Pancreas (tissue), 10 donors: ENCODE data around the gene DZANK1. TPM values are rescaled to one million over a fixed set of nuclear protein-coding genes. Genes with fewer than 3 reads are reported as not detected.
A peak's percentile ranks its signal among the peaks of the same experiment; 100 is the strongest.

Experiments
- ATAC-seq, 4 donors: fragments of 200-7000 bp; cut with Tn5 transposase; one replicate each; pipeline versions ENCODE4 v1.8.0 to v1.9.1; 2020; ENCODE audit warnings: mild to moderate bottlenecking in 4 of 4, moderate library complexity in 4 of 4
- DNase-seq, 6 donors: peaks; one replicate each; pipeline ENCODE4 v3.0.0-alpha.2; 2020
- FAIRE-seq: peaks from 2 replicates; lab custom pipeline; 2012; peaks lifted over from hg19 to GRCh38; lab: Jason Lieb, UNC
- H3K27ac ChIP-seq, 4 donors: fragments of 200-600 bp; sonication (generic); 1 replicate in 3 of 4; 2 replicates in 1 of 4; pipeline versions ENCODE4 v1.5.0 to v1.8.0; 2020
- H3K27me3 ChIP-seq, 4 donors: fragments of 200-600 bp; one replicate each; pipeline ENCODE4 v1.8.0; 2021
- H3K36me3 ChIP-seq, 3 donors: fragments of 200-600 bp; sonication (generic) in 1 of 3; one replicate each; pipeline versions ENCODE4 v1.5.0 to v1.8.0; 2020 to 2021
- H3K4me1 ChIP-seq, 3 donors: fragments of 200-600 bp; one replicate each; pipeline ENCODE4 v1.8.0; 2021
- H3K4me3 ChIP-seq, 4 donors: fragments of 200-600 bp; sonication (generic) in 2 of 4; one replicate each; pipeline versions ENCODE4 v1.5.0 to v1.8.0; 2020 to 2021
- H3K9me3 ChIP-seq, 4 donors: fragments of 200-600 bp; one replicate each; pipeline ENCODE4 v1.8.0; 2021
- CTCF ChIP-seq, 4 donors: fragments of 200-600 bp; sonication (generic) in 3 of 4; IDR thresholded peaks; one replicate each; pipeline versions ENCODE4 v1.5.0 to v1.8.0; 2021; ENCODE audit warnings: antibody characterized with exemption in 4 of 4
- WGBS, 2 donors: extraction: QIAGEN DNeasy Blood & Tissue Kit; methylation state at CpG; one replicate each; pipeline ENCODE4 v1.1.7; 2013; 5-methylcytosine and 5-hydroxymethylcytosine counted together
- intact Hi-C, 3 donors: fragments of 100-400 bp; cut with DNase I; formaldehyde crosslinking; loops; one replicate each; pipeline versions ENCODE4 v1.11.1 to v1.14.2; 2022
- polyA plus RNA-seq, 2 donors: library from polyadenylated mRNA; stranded (reverse); fragments of 200-250 nt; gene quantifications; one replicate each; pipeline ENCODE4 v1.2.3, GENCODE V29; 2013
- total RNA-seq, 6 donors: library from RNA; stranded (reverse); fragmentation: NEBNext Ultra II Directional in 4 of 6; extraction: Animal tissue kit (Norgen Biotek cat#: 25700) in 4 of 6; gene quantifications; one replicate each; pipeline versions ENCODE4 v1.2.1 to v1.2.4, GENCODE V29; 2021 to 2023
- donor health status: healthy with polysubstance abuse.
- donor health status: DM: no; HTN: no; CAD: no; lungs with moderate emphysema.
- donor health status: DM: no; HTN: no; CAD: no.
- donor health status: control.
- donor health status: control.
- donor health status: Bipolar disorder and iron deficiency.
- donor health status: DM: yes; HTN: yes; CAD: no.
- donor health status: DM: no; HTN: no; CAD: no.
- donor health status: DM: no; HTN: no; CAD: no.
- donor health status: DM: yes; HTN: yes; CAD: no.

The DZANK1 gene
- total RNA-seq (1 to 10 TPM in 2 of 6 donors, under 1 TPM in 4; 0.73 to 1.8 (median 0.95) TPM), polyA plus RNA-seq (1 to 10 TPM; 2.4 to 3.6 TPM)

- ATAC-seq = peak; percentile 99 to 100 (median 100)
- no peaks in the 10 kb centered on the region for H3K27me3 ChIP-seq
These were observed at the start of gene DZANK1, which contains the start of gene POLR3F for GRCh38 chr20:18466894-18467730. Gene DZANK1 (minus strand): TSS chr20:18467030. CDS start chr20:18465358, 1,672 bp downstream. Gene POLR3F (plus strand): TSS chr20:18467390. CDS start chr20:18467507, 117 bp downstream.

GRCh38 chr20:18515973-18516372 lies 49.1 kb upstream of the DZANK1 start:
- H3K4me3 ChIP-seq = no peak overlapping the region
- FAIRE-seq (no peak), DNase-seq (no peak), ATAC-seq (peak in 2 of 4 donors; percentile 45 to 46)
- peaks cover 11 to 28% (median 12%) of the 10 kb centered on the region in 3 donors for H3K36me3 ChIP-seq
- peaks cover 5 to 15% (median 11%) of the 10 kb centered on the region in 3 donors for H3K4me1 ChIP-seq
- H3K27me3 ChIP-seq = no peaks in the 10 kb centered on the region
- no peak overlapping the region for H3K27ac ChIP-seq
- intact Hi-C loops = no loop called here
- TF ChIP-seq CTCF (IDR thresholded peaks at IDR 0.05) = no peak
- no peaks in the 10 kb centered on the region for H3K9me3 ChIP-seq

More at GRCh38 chr20:18466894-18467730, at the start of gene DZANK1, which contains the start of gene POLR3F:
- no peak for TF ChIP-seq CTCF (IDR thresholded peaks at IDR 0.05)
- DNase-seq (peak; percentile 91 to 97 (median 94)), FAIRE-seq (peak; percentile 51)
- Histone ChIP-seq H3K27ac (peak within 1 kb of the TSS; percentile 78 to 88 (median 84)), H3K36me3 (no peaks in the 10 kb centered on the region), H3K9me3 (no peaks in the 10 kb centered on the region), H3K4me1 (peaks cover 8 to 14% (median 8%) of the 10 kb centered on the region in 3 donors), H3K4me3 (peak within 1 kb of the TSS; percentile 73 to 96 (median 88))
- WGBS, 2 donors = 0% methylated on average over 57 of the region's 57 CpGs
- intact Hi-C loops = no loop called here

- TF ChIP-seq CTCF (IDR thresholded peaks at IDR 0.05) = no peak
- FAIRE-seq = no peak
- 73 to 79% methylated on average over 5 of the region's 5 CpGs for WGBS, 2 donors
- intact Hi-C loops = no loop called here
- H3K36me3 ChIP-seq = peaks cover 11 to 36% (median 12%) of the 10 kb centered on the region in 3 donors
- no peak overlapping the region for H3K4me3 ChIP-seq
- no peaks in the 10 kb centered on the region for H3K27me3 ChIP-seq
- DNase-seq = no peak
- H3K9me3 ChIP-seq = no peaks in the 10 kb centered on the region
- ATAC-seq = peak in 1 of 4 donors; percentile 25
- H3K27ac ChIP-seq = no peak overlapping the region
- H3K4me1 ChIP-seq = peaks cover 5 to 21% (median 15%) of the 10 kb centered on the region in 3 donors
These were observed 47.3 kb upstream of the DZANK1 start for GRCh38 chr20:18514127-18514526.

GRCh38 chr20:18513208-18513607 lies 46.4 kb upstream of the DZANK1 start:
- WGBS, 2 donors = 85 to 92% methylated on average over 7 of the region's 7 CpGs
- TF ChIP-seq CTCF (IDR thresholded peaks at IDR 0.05) = no peak

More at GRCh38 chr20:18513208-18513607, 46.4 kb upstream of the DZANK1 start:
- Histone ChIP-seq H3K36me3 (peaks cover 11 to 36% (median 12%) of the 10 kb centered on the region in 3 donors), H3K27me3 (no peaks in the 10 kb centered on the region), H3K4me1 (peaks cover 5 to 27% (median 15%) of the 10 kb centered on the region in 3 donors), H3K9me3 (no peaks in the 10 kb centered on the region), H3K4me3 (no peak overlapping the region), H3K27ac (no peak overlapping the region)
- ATAC-seq = no peak
- intact Hi-C loops = no loop called here
- no peak for FAIRE-seq
- no peak for DNase-seq
